HCT116 (cell line): ENCODE results near the gene LARP1. TPM values are rescaled to one million over a fixed set of nuclear protein-coding genes. Genes with fewer than 3 reads are reported as not detected.
A peak's percentile ranks its signal among the peaks of the same experiment; 100 is the strongest.

Source experiments
- ATAC-seq: fragments of 200-7000 bp; cut with Tn5 transposase; 2 replicates; pipeline ENCODE4 v1.9.1; 2020; ENCODE audit warnings: mild to moderate bottlenecking, moderate library complexity
- BruUV-seq: library from RNA; stranded (reverse); fragments of 400-500 nt; replicated peaks from 2 replicates; lab custom pipeline; 2021; lab: Mats Ljungman, UMichigan
- CTCF ChIA-PET: fragments of 300-600 bp; sonication (Branson Sonifier 250); formaldehyde crosslinking; loops from one replicate; lab custom pipeline; 2021; ENCODE audit warnings: antibody characterized with exemption; lab: Charles Lee
- POLR2A ChIA-PET: fragments of 300-600, 350-600 bp; sonication (Branson Sonifier 250); formaldehyde crosslinking; loops from one replicate; lab custom pipeline; 2021; ENCODE audit warnings: antibody characterized with exemption; lab: Charles Lee
- RAD21 ChIA-PET, 2 experiments: fragments of 300-600 bp; sonication (Branson Sonifier 250); formaldehyde crosslinking; loops; one replicate each; lab custom pipeline; 2023; ENCODE audit warnings: low total read pairs in 2 of 2; ENCODE audit not compliant: uncharacterized antibody in 2 of 2, unreplicated experiment in 2 of 2, low non-redundant PET in 1 of 2; lab: Charles Lee
- DNase-seq: peaks from one replicate; pipeline ENCODE4 v3.0.0-alpha.2; 2010; ENCODE audit warnings: low read depth, low spot score
- H2AFZ ChIP-seq: fragments of 200-600 bp; shearing (Covaris generic), sonication (generic); 2 replicates; pipeline ENCODE4 v1.6.1; 2017; ENCODE audit warnings: low read depth, mixed run types, mixed read lengths, antibody characterized with exemption, low read length; ENCODE audit not compliant: poor library complexity, severe bottlenecking
- H3K27ac ChIP-seq: 2 replicates; pipeline ENCODE4 v1.5.1; 2012; ENCODE audit warnings: low read depth, low read length
- H3K27me3 ChIP-seq: fragments of 200-600 bp; sonication (generic); 2 replicates; pipeline ENCODE4 v1.6.1; 2016; ENCODE audit warnings: mixed run types, low read length, mixed read lengths; ENCODE audit not compliant: insufficient read depth
- H3K36me3 ChIP-seq, 2 experiments: fragments of 200-500 bp in 1 of 2; fragments of 200-600 bp in 1 of 2; sonication (Bioruptor generic) in 1 of 2; sonication (generic) in 1 of 2; 2 replicates each; pipeline versions ENCODE4 v1.5.1 to v1.6.1; 2014 to 2016; ENCODE audit warnings: low read length in 2 of 2, inconsistent platforms in 1 of 2, mixed read lengths in 1 of 2, mixed run types in 1 of 2; ENCODE audit not compliant: insufficient read depth in 2 of 2, control insufficient read depth in 1 of 2
- H3K4me1 ChIP-seq, 2 experiments: fragments of 200-600 bp in 1 of 2; sonication (generic) in 1 of 2; 2 replicates each; pipeline versions ENCODE4 v1.5.1 to v1.6.1; 2012 to 2017; ENCODE audit warnings: low read length in 2 of 2, inconsistent platforms in 1 of 2, mild to moderate bottlenecking in 1 of 2, mixed read lengths in 1 of 2, mixed run types in 1 of 2, moderate library complexity in 1 of 2; ENCODE audit not compliant: insufficient read depth in 2 of 2, control insufficient read depth in 1 of 2
- H3K4me2 ChIP-seq: fragments of 200-600 bp; sonication (generic); 2 replicates; pipeline ENCODE4 v1.6.1; 2017; ENCODE audit warnings: mixed run types, low read length, mixed read lengths
- H3K4me3 ChIP-seq, 2 experiments: fragments of 200-600 bp in 1 of 2; sonication (generic) in 1 of 2; replicated peaks in 1 of 2; 2 replicates each; pipeline ENCODE4 v1.5.1; 2011 to 2016; ENCODE audit warnings: low read length in 2 of 2, control low read depth in 1 of 2, low read depth in 1 of 2, mild to moderate bottlenecking in 1 of 2, mixed read lengths in 1 of 2, mixed run types in 1 of 2
- H3K79me2 ChIP-seq: fragments of 200-600 bp; sonication (generic); 2 replicates; pipeline ENCODE4 v1.6.1; 2017; ENCODE audit warnings: mild to moderate bottlenecking, mixed run types, low read length, moderate library complexity, mixed read lengths; ENCODE audit not compliant: insufficient read depth
- H3K9ac ChIP-seq: fragments of 200-600 bp; sonication (generic); 2 replicates; pipeline ENCODE4 v1.6.1; 2016; ENCODE audit warnings: low read length, mixed read lengths
- H3K9me2 ChIP-seq: fragments of 200-600 bp; sonication (generic), shearing (Covaris generic); 2 replicates; pipeline ENCODE4 v1.6.1; 2017; ENCODE audit warnings: mixed run types, mild to moderate bottlenecking, moderate library complexity; ENCODE audit not compliant: insufficient read depth
- H3K9me3 ChIP-seq, 2 experiments: fragments of 200-500 bp in 1 of 2; fragments of 200-600 bp in 1 of 2; sonication (Bioruptor generic) in 1 of 2; sonication (generic) in 1 of 2; 2 replicates each; pipeline ENCODE4 v1.6.1; 2014 to 2017; ENCODE audit warnings: low read length in 2 of 2, mixed read lengths in 2 of 2, inconsistent platforms in 1 of 2, low read depth in 1 of 2, mild to moderate bottlenecking in 1 of 2, mixed run types in 1 of 2, moderate library complexity in 1 of 2; ENCODE audit not compliant: control insufficient read depth in 1 of 2, insufficient read depth in 1 of 2
- H4K20me1 ChIP-seq: fragments of 200-600 bp; sonication (generic), shearing (Covaris generic); 2 replicates; pipeline ENCODE4 v1.6.1; 2017; ENCODE audit warnings: mixed run types, mild to moderate bottlenecking, moderate library complexity; ENCODE audit not compliant: insufficient read depth
- CEBPB ChIP-seq: IDR thresholded peaks from 2 replicates; pipeline ENCODE4 v1.6.1; 2012; ENCODE audit warnings: low read depth
- CTCF ChIP-seq, 3 experiments: fragments of 200-600 bp in 1 of 3; sonication (generic) in 1 of 3; IDR thresholded peaks in 2 of 3; conservative IDR thresholded peaks in 1 of 3; 2 replicates each; pipeline ENCODE4 v1.5.1; 2012 to 2017; ENCODE audit warnings: low read depth in 2 of 3, low read length in 2 of 3, antibody characterized with exemption in 1 of 3, borderline replicate concordance in 1 of 3, control low read depth in 1 of 3, mild to moderate bottlenecking in 1 of 3, mixed read lengths in 1 of 3, mixed run types in 1 of 3, moderate library complexity in 1 of 3; ENCODE audit not compliant: insufficient read depth in 1 of 3
- EZH2phosphoT487 ChIP-seq: fragments of 200-600 bp; IDR thresholded peaks from 2 replicates; pipeline ENCODE4 v1.6.1; 2018; ENCODE audit warnings: antibody characterized with exemption, borderline replicate concordance
- POLR2A ChIP-seq: IDR thresholded peaks from 2 replicates; pipeline ENCODE4 v1.7.0; 2011; ENCODE audit warnings: borderline replicate concordance; ENCODE audit not compliant: insufficient read depth, insufficient read length; ENCODE audit errors: extremely low read depth
- POLR2AphosphoS5 ChIP-seq: IDR thresholded peaks from 2 replicates; pipeline ENCODE4 v1.6.1; 2011; ENCODE audit warnings: mild to moderate bottlenecking, low read depth, low read length, moderate library complexity
- REST ChIP-seq: IDR thresholded peaks from 2 replicates; pipeline ENCODE4 v1.6.1; 2012; ENCODE audit warnings: low read depth
- SP1 ChIP-seq: IDR thresholded peaks from 2 replicates; pipeline ENCODE4 v1.6.1; 2012; ENCODE audit warnings: low read depth
- TCF7L2 ChIP-seq: IDR thresholded peaks from 2 replicates; pipeline ENCODE4 v1.7.0; 2011; ENCODE audit warnings: borderline replicate concordance, inconsistent platforms; ENCODE audit not compliant: insufficient read depth, insufficient read length; ENCODE audit errors: extremely low read depth
- YY1 ChIP-seq: IDR thresholded peaks from 2 replicates; pipeline ENCODE4 v1.6.1; 2011; ENCODE audit warnings: low read length, low read depth, moderate library complexity, mild to moderate bottlenecking; ENCODE audit not compliant: insufficient replicate concordance; ENCODE audit errors: extremely low read depth
- intact Hi-C: fragments of 100-400 bp; cut with micrococcal nuclease; formaldehyde crosslinking; loops from 2 replicates; pipeline ENCODE4 v1.10.0; 2022
- total RNA-seq: library from RNA; stranded (reverse); gene quantifications from one replicate; pipeline ENCODE4 v1.2.1, GENCODE V29; 2021; ENCODE audit not compliant: unreplicated experiment
- TF ChIP-seq, protein P1 (sequence below): IDR thresholded peaks from 2 replicates; pipeline ENCODE4 v1.6.1; 2011; ENCODE audit warnings: mild to moderate bottlenecking, low read length, moderate library complexity; ENCODE audit not compliant: insufficient replicate concordance; ENCODE audit errors: extremely low read depth

The LARP1 gene
- total RNA-seq, 1 experiment from 2014 or later: 201 TPM

DNA sequence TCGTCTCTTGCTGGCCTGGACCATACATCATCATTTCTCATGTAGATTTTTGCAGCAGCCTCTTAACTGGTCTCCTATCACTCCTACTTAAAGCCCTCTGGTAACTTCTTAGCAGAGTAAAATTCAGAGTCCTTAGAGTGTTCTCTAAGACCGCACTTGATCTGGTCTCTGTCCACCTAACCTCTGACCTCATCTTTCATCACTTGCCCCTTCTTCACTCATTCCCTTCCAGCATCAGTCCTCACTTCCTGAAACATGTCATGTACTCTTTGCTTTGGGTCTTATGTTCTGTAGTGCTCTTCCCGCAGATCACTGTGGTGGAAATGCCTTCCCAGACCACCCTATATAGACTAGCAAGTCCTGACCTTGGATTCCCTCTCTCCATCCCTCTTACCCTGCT, 9.8 kb downstream of the LARP1 start:
- Histone ChIP-seq H3K27ac (no peak overlapping the region), H3K36me3 (no peaks in the 10 kb centered on the region), H3K9me3 (no peaks in the 10 kb centered on the region), H3K9ac (no peak overlapping the region), H2AFZ (no peak overlapping the region), H3K4me1 (peaks cover 14 to 29% of the 10 kb centered on the region in 2 experiments), H3K4me3 (no peak overlapping the region), H3K27me3 (no peaks in the 10 kb centered on the region), H3K9me2 (no peaks in the 10 kb centered on the region), H3K4me2 (no peak overlapping the region), H3K79me2 (peaks cover 100% of the 10 kb centered on the region), H4K20me1 (peaks cover 54% of the 10 kb centered on the region)
- ATAC-seq: no peak
- TF ChIP-seq EZH2phosphoT487 (no peak), POLR2AphosphoS5 (0 out of 2 replicates have a peak, but pooled peaks have one; percentile 6)
- ChIA-PET RAD21 (no interaction called here), POLR2A (interaction anchor here (0.7 kb wide), 1 partner anchor 52 kb away, joined by 6 read pairs; no protein-coding TSS in a partner anchor), CTCF (no interaction called here)
- intact Hi-C loops: no loop called here
- BruUV-seq: no TSS peak
- DNase-seq: no peak

GRCh38 chr5:154765396-154765925, 10.3 kb downstream of the LARP1 start:
- intact Hi-C loops: no loop called here
- no peaks in the 10 kb centered on the region for H3K9me2 ChIP-seq
- DNase-seq (no peak), ATAC-seq (no peak)
- no peaks in the 10 kb centered on the region for H3K27me3 ChIP-seq
- no peak overlapping the region for H3K4me3 ChIP-seq
- no TSS peak for BruUV-seq
- H2AFZ ChIP-seq: no peak overlapping the region
- H4K20me1 ChIP-seq: peaks cover 49% of the 10 kb centered on the region
- H3K36me3 ChIP-seq: no peaks in the 10 kb centered on the region
- peaks cover 10 to 27% of the 10 kb centered on the region in 2 experiments for H3K4me1 ChIP-seq
- ChIA-PET CTCF (no interaction called here), POLR2A (no interaction called here), RAD21 (no interaction called here)
- no peak overlapping the region for H3K9ac ChIP-seq
- H3K4me2 ChIP-seq: no peak overlapping the region
- H3K27ac ChIP-seq: no peak overlapping the region
- no peaks in the 10 kb centered on the region for H3K9me3 ChIP-seq
- H3K79me2 ChIP-seq: peaks cover 100% of the 10 kb centered on the region
- no peak for TF ChIP-seq REST
- no peak for TF ChIP-seq SP1
- no peak for TF ChIP-seq POLR2AphosphoS5
- no peak for TF ChIP-seq CTCF (IDR thresholded peaks at IDR 0.05 in 2 of 3, conservative IDR thresholded peaks at IDR 0.05 in 1 of 3; ENCODE audit: borderline replicate concordance in 1 of 3, insufficient read depth in 1 of 3, low read depth in 2 of 3, low read length in 2 of 3)
- TF ChIP-seq CEBPB: no peak
- no peak for TF ChIP-seq POLR2A
- TF ChIP-seq, protein P1, sequence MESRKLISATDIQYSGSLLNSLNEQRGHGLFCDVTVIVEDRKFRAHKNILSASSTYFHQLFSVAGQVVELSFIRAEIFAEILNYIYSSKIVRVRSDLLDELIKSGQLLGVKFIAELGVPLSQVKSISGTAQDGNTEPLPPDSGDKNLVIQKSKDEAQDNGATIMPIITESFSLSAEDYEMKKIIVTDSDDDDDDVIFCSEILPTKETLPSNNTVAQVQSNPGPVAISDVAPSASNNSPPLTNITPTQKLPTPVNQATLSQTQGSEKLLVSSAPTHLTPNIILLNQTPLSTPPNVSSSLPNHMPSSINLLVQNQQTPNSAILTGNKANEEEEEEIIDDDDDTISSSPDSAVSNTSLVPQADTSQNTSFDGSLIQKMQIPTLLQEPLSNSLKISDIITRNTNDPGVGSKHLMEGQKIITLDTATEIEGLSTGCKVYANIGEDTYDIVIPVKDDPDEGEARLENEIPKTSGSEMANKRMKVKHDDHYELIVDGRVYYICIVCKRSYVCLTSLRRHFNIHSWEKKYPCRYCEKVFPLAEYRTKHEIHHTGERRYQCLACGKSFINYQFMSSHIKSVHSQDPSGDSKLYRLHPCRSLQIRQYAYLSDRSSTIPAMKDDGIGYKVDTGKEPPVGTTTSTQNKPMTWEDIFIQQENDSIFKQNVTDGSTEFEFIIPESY: no peak
- no peak for TF ChIP-seq TCF7L2
- no peak for TF ChIP-seq YY1
